NCI-H526 treated with DMSO at 0.1 percent for 48 hours (cell line): ENCODE results near the gene PKNOX1.
"Not testable (repeated sequence)": the region's sequence is repeated elsewhere in the genome, so short reads cannot be mapped to it uniquely, and the experiment has no call there.

Source experiments
- DNase-seq: peaks from one replicate; lab custom pipeline; 2025; lab: John Stamatoyannopoulos, UW

Gene PKNOX1

GRCh38 chr21:42956824-42957630 is 17.3 kb upstream of the PKNOX1 start:
- no peak for DNase-seq

GRCh38 chr21:42958122-42958521 is 16.2 kb upstream of the PKNOX1 start:
- DNase-seq, result not testable (repeated sequence)

GRCh38 chr21:42959728-42960127 is 14.6 kb upstream of the PKNOX1 start:
- DNase-seq, result no peak

DNA sequence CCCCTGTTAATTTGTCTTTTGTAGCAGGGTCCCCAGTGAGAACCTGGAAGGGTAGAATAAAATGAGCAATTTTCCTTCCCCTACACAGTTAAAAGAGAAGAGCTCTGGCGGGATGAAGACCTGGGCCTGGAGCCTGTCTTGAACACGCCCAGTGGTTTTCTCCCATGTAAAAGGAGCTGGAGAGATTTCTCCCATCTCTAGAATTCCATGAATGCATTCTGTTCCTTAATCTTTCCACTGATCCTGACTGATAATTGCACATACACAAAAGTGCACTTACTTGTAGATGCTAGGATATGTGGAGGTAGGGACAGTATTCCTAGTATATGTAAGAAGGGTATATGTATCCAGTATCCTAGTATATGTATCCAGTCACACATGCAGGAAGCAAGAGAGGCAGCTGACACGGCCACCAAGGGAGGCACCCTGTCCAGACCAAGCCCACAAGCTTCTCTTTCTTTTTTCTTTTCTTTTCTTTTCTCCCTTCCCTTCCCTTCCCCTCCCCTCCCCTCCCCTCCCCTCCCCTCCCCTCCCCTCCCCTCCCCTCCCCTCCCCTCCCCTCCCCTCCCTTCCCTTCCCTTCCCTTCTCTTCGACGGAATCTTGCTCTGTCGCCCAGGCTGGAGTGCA is 11.9 kb upstream of the PKNOX1 start:
- no peak for DNase-seq

DNA sequence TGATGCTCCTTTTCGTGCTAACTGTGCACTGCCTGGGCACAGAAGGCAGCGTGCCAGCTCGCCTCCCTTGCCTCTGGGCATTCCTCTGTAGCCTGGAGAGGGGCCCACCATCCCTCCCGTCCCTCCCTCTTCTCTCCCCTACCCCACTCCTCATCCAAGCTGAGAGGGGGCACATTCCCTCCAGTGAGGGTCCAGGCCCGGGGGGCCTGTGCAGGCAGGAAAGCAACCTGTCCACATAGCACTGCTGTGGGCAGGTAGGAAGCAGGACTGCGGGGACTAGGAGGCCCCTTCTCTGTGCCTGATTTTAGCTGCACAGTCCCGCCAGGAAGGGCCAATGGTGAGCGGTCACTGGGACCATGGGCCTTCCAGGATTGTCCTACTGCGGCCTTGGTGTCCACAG is 10.3 kb upstream of the PKNOX1 start:
- no peak for DNase-seq

DNA sequence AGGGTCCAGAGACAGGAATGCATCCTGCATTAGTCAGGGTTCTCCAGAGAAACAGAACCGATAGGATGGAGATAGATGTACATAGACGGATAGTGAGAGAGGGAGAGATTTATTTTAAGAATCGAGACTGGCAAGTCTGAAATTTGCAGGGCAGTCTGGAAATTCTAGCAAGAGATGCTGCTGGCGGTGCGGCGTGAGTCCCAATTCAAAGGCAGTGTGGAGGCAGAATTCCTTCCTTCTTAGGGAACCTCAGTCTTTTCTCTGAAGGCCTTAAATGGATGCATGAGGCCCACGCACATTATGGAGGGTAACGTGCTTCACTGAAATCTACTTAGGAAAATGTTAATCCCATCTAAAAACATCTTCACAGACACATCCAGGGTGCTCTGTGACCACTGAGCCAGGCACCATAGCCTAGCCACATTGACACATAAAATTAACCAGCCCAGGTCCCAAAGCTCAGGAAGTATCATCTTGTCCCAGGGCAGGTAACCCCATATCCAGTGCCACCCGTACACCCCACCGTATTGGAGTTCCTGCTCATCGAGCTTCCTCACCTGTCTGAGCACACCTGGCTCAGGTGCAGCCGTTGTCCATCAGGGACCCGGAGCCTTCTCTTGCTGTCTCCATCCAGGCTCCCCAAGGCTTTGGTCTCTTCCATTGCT is 9.7 kb upstream of the PKNOX1 start:
- no peak for DNase-seq

DNA sequence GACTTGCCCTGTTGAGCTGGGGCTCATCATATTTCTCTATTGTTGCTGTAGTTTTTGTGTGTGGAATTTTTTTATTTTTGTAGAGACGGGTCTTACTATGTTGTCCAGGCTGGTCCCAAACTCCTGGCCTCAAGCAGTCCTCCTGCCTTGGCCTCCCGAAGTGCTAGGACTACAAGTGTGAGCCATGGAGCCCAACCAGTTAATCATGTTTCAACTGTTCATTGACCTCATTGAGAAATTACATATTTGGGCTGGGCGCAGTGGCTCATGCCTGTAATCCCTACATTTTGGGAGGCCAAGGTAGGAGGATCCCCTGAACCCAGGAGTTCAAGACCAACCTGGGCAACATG is 9.2 kb upstream of the PKNOX1 start:
- DNase-seq, result no peak

- DNase-seq, result not testable (repeated sequence)
Observed at GRCh38 chr21:42967616-42968015, 6.7 kb upstream of the PKNOX1 start.

DNA sequence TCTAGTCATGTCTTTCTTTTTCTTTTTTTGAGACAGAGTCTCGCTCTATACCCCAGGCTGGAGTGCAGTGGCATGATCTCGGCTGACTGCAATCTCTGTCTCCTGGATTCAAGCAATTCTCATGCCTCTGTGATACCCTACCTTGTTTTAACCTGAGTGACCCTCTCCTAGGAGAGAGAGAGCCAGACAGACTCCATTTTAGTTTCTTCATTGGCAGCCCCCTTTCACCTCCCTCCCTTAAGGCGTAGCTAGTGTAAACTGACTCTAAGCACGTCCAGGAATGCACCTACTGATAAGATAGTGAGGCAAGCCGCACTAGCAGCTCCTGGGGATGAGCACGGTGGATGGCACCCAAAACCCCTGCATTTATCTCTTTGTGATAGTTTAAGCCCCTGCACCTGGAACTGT is 5.2 kb upstream of the PKNOX1 start:
- DNase-seq, result no peak

GRCh38 chr21:42970946-42971653 is 3.3 kb upstream of the PKNOX1 start:
- no peak for DNase-seq

DNA sequence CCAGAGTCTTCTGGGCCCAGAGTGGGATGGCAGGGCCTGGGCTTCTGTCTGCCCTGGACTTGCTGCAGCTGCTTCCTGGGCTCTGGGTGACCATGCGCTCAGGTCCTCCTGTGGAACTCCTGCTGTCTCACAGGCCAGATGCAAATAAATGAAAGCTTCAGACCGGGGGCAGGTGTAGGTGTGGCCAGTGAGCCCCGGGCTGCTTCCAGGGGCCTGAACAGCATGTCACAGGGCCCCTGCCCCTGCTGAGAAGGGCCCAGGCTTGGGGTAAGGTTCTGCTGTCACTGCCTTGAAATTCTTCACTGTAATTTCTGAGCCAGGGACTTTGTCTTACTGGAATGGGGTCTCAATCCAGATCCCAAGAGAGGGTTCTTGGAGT is 2.5 kb upstream of the PKNOX1 start:
- peak; percentile 20 for DNase-seq

GRCh38 chr21:42973309-42973990 is 912 bp upstream of the PKNOX1 start:
- no peak for DNase-seq

GRCh38 chr21:42974832-42975820 is 764 bp downstream of the PKNOX1 start:
- DNase-seq, result peak; percentile 64

DNA sequence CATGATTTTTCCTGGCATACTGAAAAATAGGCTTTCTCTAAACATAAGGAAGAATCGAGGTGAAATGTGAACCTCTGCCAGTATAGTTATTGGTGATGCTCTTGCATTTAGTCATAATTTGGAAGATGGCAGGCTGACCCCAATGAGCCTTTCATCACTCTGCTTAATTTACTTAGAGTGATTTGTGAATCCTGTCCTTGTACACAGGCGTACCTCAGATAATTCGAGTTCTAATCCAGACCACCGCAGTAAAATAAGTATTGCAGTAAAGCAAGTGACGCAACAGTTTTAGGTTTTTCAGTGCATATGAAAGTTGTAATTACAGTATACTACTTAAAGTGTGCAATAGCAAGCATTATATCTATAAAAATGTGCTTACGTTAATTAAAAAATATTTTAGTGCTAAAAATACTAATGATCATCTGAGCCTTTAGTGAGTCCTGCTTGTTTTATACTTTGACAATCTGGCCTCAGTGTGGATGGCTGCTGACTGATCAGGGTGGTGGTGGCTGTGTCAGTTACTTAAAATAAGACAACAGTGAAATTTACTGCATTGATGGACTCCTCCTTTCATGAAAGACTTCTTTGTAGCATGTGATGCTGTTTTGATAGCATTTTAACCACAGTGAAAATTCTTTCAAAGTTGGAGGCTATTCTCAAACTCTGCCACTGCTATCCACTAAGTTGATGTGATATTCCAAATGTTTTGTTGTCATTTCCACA is 1.7 kb downstream of the PKNOX1 start:
- DNase-seq, result no peak

DNA sequence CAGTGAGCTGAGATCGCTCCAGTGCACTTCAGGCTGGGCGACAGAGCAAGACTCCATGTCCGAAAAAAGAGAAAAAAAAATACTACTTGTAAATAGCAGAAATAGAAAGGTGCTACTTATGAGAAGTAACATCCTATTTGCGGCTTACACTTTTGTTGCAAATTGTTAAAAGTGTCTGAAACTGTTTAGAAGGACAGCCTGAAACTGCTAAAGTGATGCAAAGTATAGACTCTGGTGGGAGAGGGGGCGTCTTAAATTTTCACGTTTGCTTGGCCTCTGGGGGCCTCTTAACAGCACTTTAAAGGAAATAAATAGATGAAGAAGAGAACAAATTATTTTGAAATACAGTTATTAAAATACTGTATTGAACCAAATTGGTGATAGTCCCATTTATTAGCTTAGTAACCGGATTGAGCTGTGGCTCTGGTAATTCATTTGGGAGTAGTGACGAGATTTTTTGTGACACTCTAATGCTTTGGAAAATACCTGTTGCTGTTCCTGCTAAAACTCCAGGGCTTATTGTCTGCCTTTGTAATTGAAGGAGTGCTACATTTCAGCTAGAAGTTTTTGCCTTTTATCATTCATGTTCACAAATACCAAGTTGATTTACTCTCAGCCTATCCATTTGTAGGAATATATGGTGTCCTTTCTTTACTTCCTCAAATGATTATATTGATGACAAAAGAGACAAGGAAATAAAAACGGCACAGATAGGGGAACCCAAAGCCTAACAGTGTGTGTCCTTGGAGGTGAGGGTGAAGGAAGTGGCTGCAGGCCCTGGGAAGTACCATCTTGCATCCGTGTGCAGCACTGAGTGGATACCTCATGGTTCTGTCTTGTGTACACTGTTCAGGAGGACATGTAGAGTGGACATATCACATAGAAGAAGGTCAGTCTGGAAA is 6.2 kb downstream of the PKNOX1 start:
- no peak for DNase-seq

DNA sequence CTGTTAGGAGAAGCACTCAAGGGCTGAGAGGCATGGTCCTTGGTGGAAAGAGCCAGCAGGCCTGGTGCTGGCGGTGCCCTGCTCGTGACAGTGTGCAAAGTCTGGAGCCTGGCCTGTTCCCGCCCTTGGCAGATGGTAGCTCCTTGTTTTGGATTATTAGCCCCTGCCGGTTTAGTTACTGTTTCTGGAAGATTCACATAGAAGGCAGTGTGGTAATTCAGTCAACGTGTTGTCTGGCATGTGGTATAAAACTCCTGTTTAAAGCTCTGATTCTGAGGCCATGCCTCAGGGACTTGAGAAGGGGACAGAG is 6.8 kb downstream of the PKNOX1 start:
- no peak for DNase-seq

GRCh38 chr21:42981862-42982261 is 7.5 kb downstream of the PKNOX1 start:
- no peak for DNase-seq

DNA sequence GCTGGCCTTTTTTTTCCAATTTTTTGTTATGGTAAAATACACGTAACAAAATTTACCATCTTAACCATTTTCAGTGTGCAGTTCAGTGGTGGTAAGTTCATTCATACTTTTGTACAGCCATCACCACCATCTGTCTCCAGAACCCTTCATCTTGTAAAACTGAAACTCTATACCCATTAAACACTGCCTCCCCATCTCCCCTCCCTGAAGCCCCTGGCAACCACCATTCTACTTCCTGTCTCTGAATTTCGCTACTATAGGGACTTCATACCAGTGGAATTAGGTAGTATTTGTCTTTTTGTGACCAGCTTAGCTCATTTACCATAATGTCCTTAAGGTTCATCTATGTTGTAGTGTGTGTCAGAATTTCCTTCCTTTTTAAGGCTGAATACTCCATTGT is 8.7 kb downstream of the PKNOX1 start:
- DNase-seq, result no peak

DNA sequence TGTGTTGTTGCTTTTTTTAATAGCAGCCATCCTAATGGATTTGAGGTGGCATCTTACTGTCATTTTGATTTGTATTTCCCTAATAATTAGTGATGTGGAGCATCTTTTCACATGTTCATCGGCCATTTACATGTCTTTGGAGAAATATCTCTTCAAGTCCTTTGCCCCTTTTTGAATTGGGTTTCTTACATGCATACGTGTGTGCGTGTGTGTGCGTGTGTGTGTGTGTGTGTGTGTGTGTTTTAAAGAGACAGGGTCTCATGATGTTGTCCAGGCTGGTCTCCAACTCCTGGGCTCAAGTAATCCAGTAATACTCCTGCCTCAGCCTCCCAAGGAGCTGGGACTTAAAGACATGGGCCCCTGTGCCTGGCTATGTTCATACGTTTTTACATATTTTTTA is 9.5 kb downstream of the PKNOX1 start:
- no peak for DNase-seq
